HG03457 (cell line): ENCODE measurements around the gene BTBD7.
A peak's percentile ranks its signal among the peaks of the same experiment; 100 is the strongest.
"Not testable (repeated sequence)": the region's sequence is repeated elsewhere in the genome, so short reads cannot be mapped to it uniquely, and the experiment has no call there.

Source experiments
- ATAC-seq: cut with Tn5 transposase; IDR thresholded peaks from one replicate; pipeline ENCODE4 v1.9.1; 2021; ENCODE audit warnings: moderate number of reproducible peaks; ENCODE audit not compliant: unreplicated experiment

BTBD7 gene

GRCh38 chr14:93332853-93333630 lies at the start of gene BTBD7:
Gene BTBD7 (minus strand): TSS chr14:93333036. CDS start chr14:93296051, 36,985 bp downstream.
- ATAC-seq = peak; percentile 62

- ATAC-seq = no peak
Observed at GRCh38 chr14:93381644-93382043, 48.8 kb upstream of the BTBD7 start.

- ATAC-seq = no peak
Observed at GRCh38 chr14:93379831-93380230, 47.0 kb upstream of the BTBD7 start.

GRCh38 chr14:93375673-93376156 lies 42.9 kb upstream of the BTBD7 start:
- ATAC-seq = peak; percentile 89

- ATAC-seq = peak; percentile 80
Observed at GRCh38 chr14:93369713-93370266, 37.0 kb upstream of the BTBD7 start.

GRCh38 chr14:93368996-93369712 lies 36.3 kb upstream of the BTBD7 start:
- ATAC-seq = no peak

GRCh38 chr14:93354873-93355272 lies 22.0 kb upstream of the BTBD7 start:
- ATAC-seq = not testable (repeated sequence)

- no peak for ATAC-seq
Observed at GRCh38 chr14:93348292-93348691, 15.5 kb upstream of the BTBD7 start.

GRCh38 chr14:93347850-93348249 lies 15.0 kb upstream of the BTBD7 start:
- ATAC-seq = no peak

GRCh38 chr14:93346926-93347721 lies 14.3 kb upstream of the BTBD7 start, which contains the start of gene COX8C:
Gene COX8C (plus strand): TSS chr14:93347182. CDS start chr14:93347269, 87 bp downstream.
- no peak for ATAC-seq

GRCh38 chr14:93343797-93344196 lies 11.0 kb upstream of the BTBD7 start:
- ATAC-seq = no peak

GRCh38 chr14:93343266-93343665 lies 10.4 kb upstream of the BTBD7 start:
- no peak for ATAC-seq

- no peak for ATAC-seq
Observed at GRCh38 chr14:93337884-93338283, 5.0 kb upstream of the BTBD7 start.

GRCh38 chr14:93337143-93337753 lies 4.4 kb upstream of the BTBD7 start:
- ATAC-seq = no peak

GRCh38 chr14:93333631-93334103 lies 831 bp upstream of the BTBD7 start:
- no peak for ATAC-seq

- peak; percentile 49 for ATAC-seq
Observed at GRCh38 chr14:93332397-93332852, 411 bp downstream of the BTBD7 start.

GRCh38 chr14:93331728-93332396 lies 974 bp downstream of the BTBD7 start:
- no peak for ATAC-seq

GRCh38 chr14:93331002-93331727 lies 1.7 kb downstream of the BTBD7 start:
- no peak for ATAC-seq

GRCh38 chr14:93330609-93331000 lies 2.2 kb downstream of the BTBD7 start:
- no peak for ATAC-seq
